Fibroblast of lung (primary cell): ENCODE measurements around the gene CACYBP.

Experiments used
- CTCF ChIP-seq, 2 donors: IDR thresholded peaks in 1 of 2; conservative IDR thresholded peaks in 1 of 2; 1 replicate in 1 of 2; 2 replicates in 1 of 2; pipeline ENCODE4 v1.5.1; 2011 to 2012; ENCODE audit warnings: low read length in 2 of 2, control low read depth in 1 of 2, inconsistent platforms in 1 of 2, low read depth in 1 of 2, mild to moderate bottlenecking in 1 of 2
- EZH2 ChIP-seq: IDR thresholded peaks from 2 replicates; pipeline ENCODE4 v1.5.1; 2012; ENCODE audit warnings: low read length, control low read depth, mild to moderate bottlenecking; ENCODE audit errors: missing control alignments

GRCh38 chr1:174957829-174958228 is 41.9 kb upstream of the CACYBP start:
- TF ChIP-seq CTCF (conservative IDR thresholded peaks at IDR 0.05 in 1 of 2, IDR thresholded peaks at IDR 0.05 in 1 of 2; ENCODE audit: low read depth in 1 of 2, low read length in 2 of 2) (no peak), EZH2 (no peak)
